C4-2B (cell line): Measurements from ENCODE around the gene RPS6KA4.

Experiments used
- ZFX ChIP-seq: fragments of 450-650 bp; IDR thresholded peaks from 2 replicates; pipeline ENCODE4 v1.6.1; 2017
- TF ChIP-seq, protein P1 (sequence below): fragments of 450-650 bp; conservative IDR thresholded peaks from 2 replicates; pipeline ENCODE4 v1.5.1; 2017; ENCODE audit warnings: mild to moderate bottlenecking

DNA sequence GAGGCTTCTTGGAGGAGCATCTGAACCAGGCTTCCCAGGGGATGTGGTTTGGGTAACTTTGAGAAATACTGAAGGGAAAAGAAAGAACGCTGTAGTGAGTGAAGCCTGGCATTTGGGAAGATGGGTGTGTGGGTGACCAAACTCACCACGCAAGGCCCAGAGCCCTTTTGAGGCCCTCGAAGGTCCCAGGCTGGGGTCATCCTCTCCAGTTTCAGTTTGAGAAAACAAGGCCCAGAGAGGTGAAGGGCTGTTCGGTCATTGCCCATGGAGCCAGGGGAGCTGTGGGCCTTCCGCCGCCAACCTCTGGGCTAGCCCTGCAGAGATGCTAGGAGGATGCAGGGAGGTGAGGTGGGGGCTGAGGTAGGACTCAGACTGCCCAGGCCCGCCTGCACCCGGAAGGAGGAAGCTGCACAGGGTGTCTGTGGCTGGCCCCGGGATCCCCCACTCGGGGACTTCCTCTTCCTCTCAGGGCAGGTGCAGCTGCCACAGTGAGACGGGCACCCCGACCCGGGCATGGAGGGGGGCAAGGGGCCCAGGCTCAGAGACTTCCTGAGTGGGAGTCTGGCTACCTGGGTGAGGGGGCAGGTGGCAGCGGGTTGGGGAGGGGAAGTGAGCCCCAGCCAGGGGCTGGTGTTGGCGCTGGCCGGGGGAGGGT, 19.1 kb upstream of the RPS6KA4 start, which contains the start of gene CCDC88B:
- TF ChIP-seq, protein P1, sequence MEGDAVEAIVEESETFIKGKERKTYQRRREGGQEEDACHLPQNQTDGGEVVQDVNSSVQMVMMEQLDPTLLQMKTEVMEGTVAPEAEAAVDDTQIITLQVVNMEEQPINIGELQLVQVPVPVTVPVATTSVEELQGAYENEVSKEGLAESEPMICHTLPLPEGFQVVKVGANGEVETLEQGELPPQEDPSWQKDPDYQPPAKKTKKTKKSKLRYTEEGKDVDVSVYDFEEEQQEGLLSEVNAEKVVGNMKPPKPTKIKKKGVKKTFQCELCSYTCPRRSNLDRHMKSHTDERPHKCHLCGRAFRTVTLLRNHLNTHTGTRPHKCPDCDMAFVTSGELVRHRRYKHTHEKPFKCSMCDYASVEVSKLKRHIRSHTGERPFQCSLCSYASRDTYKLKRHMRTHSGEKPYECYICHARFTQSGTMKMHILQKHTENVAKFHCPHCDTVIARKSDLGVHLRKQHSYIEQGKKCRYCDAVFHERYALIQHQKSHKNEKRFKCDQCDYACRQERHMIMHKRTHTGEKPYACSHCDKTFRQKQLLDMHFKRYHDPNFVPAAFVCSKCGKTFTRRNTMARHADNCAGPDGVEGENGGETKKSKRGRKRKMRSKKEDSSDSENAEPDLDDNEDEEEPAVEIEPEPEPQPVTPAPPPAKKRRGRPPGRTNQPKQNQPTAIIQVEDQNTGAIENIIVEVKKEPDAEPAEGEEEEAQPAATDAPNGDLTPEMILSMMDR, result no peak
- no peak for TF ChIP-seq ZFX
